GM06990 (cell line): ENCODE measurements around the gene KLK11.

Source experiments
- DNase-seq: peaks from one replicate; pipeline ENCODE4 v3.0.0-alpha.2; 2011; ENCODE audit not compliant: insufficient read length; ENCODE audit errors: extremely low read depth
- H3K27me3 ChIP-seq: replicated peaks from 2 replicates; pipeline ENCODE4 v1.6.0; 2011; ENCODE audit warnings: low read length; ENCODE audit not compliant: control insufficient read depth, insufficient read depth
- H3K36me3 ChIP-seq: 2 replicates; pipeline ENCODE4 v1.5.1; 2011; ENCODE audit warnings: low read length; ENCODE audit not compliant: control insufficient read depth, insufficient read depth
- H3K4me3 ChIP-seq: replicated peaks from 2 replicates; pipeline ENCODE4 v1.5.1; 2011; ENCODE audit warnings: low read depth, mild to moderate bottlenecking, control low read depth, low read length
- CTCF ChIP-seq: IDR thresholded peaks from 2 replicates; pipeline ENCODE4 v1.5.1; 2011; ENCODE audit warnings: low read length, control low read depth, mild to moderate bottlenecking, inconsistent platforms; ENCODE audit not compliant: insufficient read depth, poor library complexity, severe bottlenecking

KLK11 gene

GRCh38 chr19:51001515-51001914 lies 24.9 kb downstream of the KLK11 start, which contains the start of gene KLK8:
KLK8 (minus strand) TSS chr19:51001604; CDS start chr19:51001167, 437 bp downstream.
- TF ChIP-seq CTCF = no peak
- no peak for DNase-seq
- Histone ChIP-seq H3K36me3 (no peaks in the 10 kb centered on the region), H3K4me3 (no peak within 1 kb of the TSS), H3K27me3 (0 out of 2 replicates have a peak, but pooled peaks cover 1% of the 10 kb centered on the region)

GRCh38 chr19:51000981-51001380 lies 25.4 kb downstream of the KLK11 start:
- no peak for TF ChIP-seq CTCF
- H3K27me3 ChIP-seq = 0 out of 2 replicates have a peak, but pooled peaks cover 1% of the 10 kb centered on the region
- no peak overlapping the region for H3K4me3 ChIP-seq
- no peak for DNase-seq
- H3K36me3 ChIP-seq = no peaks in the 10 kb centered on the region

- Histone ChIP-seq H3K36me3 (no peaks in the 10 kb centered on the region), H3K27me3 (0 out of 2 replicates have a peak, but pooled peaks cover 1% of the 10 kb centered on the region), H3K4me3 (no peak overlapping the region)
- TF ChIP-seq CTCF = no peak
- DNase-seq = no peak
Observed at GRCh38 chr19:51000426-51000825, 26.0 kb downstream of the KLK11 start.

- Histone ChIP-seq H3K27me3 (0 out of 2 replicates have a peak, but pooled peaks cover 1% of the 10 kb centered on the region), H3K36me3 (no peaks in the 10 kb centered on the region), H3K4me3 (no peak overlapping the region)
- no peak for DNase-seq
- TF ChIP-seq CTCF = no peak
Observed at GRCh38 chr19:50998686-50999085, 27.7 kb downstream of the KLK11 start.

- no peak for TF ChIP-seq CTCF
- Histone ChIP-seq H3K4me3 (no peak overlapping the region), H3K36me3 (no peaks in the 10 kb centered on the region), H3K27me3 (0 out of 2 replicates have a peak, but pooled peaks cover 1% of the 10 kb centered on the region)
- DNase-seq = no peak
Observed at GRCh38 chr19:50998061-50998460, 28.4 kb downstream of the KLK11 start.

GRCh38 chr19:50994129-50994528 lies 32.3 kb downstream of the KLK11 start:
- peaks cover 1% of the 10 kb centered on the region; the same call in 1 of the 2 replicates for H3K27me3 ChIP-seq
- H3K4me3 ChIP-seq = no peak overlapping the region
- no peak for TF ChIP-seq CTCF
- H3K36me3 ChIP-seq = no peaks in the 10 kb centered on the region
- DNase-seq = no peak
